Measurements from ENCODE around the gene AP3B1. TPM values are rescaled to one million over a fixed set of nuclear protein-coding genes. Genes with fewer than 3 reads are reported as not detected.

Gene AP3B1
- total RNA-seq, 5 donors from 2014 or later (not counting 1 experiment from before 2014, with no cell fraction given), result 26.2 to 40.8 (median 31.4) TPM

GRCh38 chr5:78002690-78003089 is 291.8 kb downstream of the AP3B1 start:
- H3K27ac ChIP-seq (ENCODE audit: low read length), result no peak overlapping the region
- Mint-ChIP-seq H3K27me3 (no peaks in the 10 kb centered on the region), H3K27ac (no peak overlapping the region), H3K4me1 (no peaks in the 10 kb centered on the region), H3K4me3 (no peak overlapping the region), H3K9me3 (no peaks in the 10 kb centered on the region), H3K36me3 (peaks cover 40% of the 10 kb centered on the region)
- no peaks in the 10 kb centered on the region for H3K27me3 ChIP-seq (replicated peaks in 1 of 2; ENCODE audit: control insufficient read depth in 2 of 2, extremely low read depth in 1 of 2, insufficient read depth in 2 of 2, low read length in 1 of 2)
- ChIA-PET CTCF (no interaction called here), POLR2A (no interaction called here)
- no peak for ATAC-seq (replicated peaks in 1 of 4)
- no peaks in the 10 kb centered on the region for H3K4me1 ChIP-seq (ENCODE audit: control insufficient read depth in 1 of 2, extremely low read depth in 1 of 2, insufficient read depth in 2 of 2, low read length in 2 of 2)
- no peak for DNase-seq
- H3K4me3 ChIP-seq (ENCODE audit: control insufficient read depth in 1 of 2, extremely low read depth in 1 of 2, low read length in 1 of 2), result no peak overlapping the region
- no peaks in the 10 kb centered on the region for H3K9me3 ChIP-seq
- peaks cover 0 to 24% of the 10 kb centered on the region in 2 donors for H3K36me3 ChIP-seq (ENCODE audit: control insufficient read depth in 2 of 2, extremely low read depth in 1 of 2, insufficient read depth in 1 of 2, low read length in 1 of 2)
- WGBS (ENCODE audit: insufficient coverage), result no CpG with 5 or more reads among the region's 1 CpG

DNA sequence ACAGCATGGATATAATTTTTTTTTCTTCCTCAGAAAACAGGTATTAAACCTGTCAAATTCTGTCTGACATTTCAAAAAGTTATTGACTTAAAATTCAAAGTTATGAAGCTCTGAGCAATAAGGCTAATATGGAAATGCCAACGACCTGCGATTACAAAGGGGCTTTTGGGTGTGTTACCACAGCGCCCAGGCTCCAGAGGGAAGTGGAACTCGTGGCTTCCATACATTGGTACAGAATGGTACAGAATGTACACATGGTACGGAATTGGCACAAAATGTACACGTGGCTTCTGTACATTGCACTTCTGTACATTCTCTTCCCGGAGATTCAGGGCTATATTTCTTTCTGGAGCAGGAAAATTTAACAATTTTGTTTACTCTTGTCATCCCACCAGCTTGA is 293.3 kb downstream of the AP3B1 start:
- Histone ChIP-seq H3K4me3 (ENCODE audit: control insufficient read depth in 1 of 2, extremely low read depth in 1 of 2, low read length in 1 of 2) (no peak overlapping the region), H3K36me3 (ENCODE audit: control insufficient read depth in 2 of 2, extremely low read depth in 1 of 2, insufficient read depth in 1 of 2, low read length in 1 of 2) (peaks cover 0 to 27% of the 10 kb centered on the region in 2 donors), H3K9me3 (no peaks in the 10 kb centered on the region), H3K4me1 (ENCODE audit: control insufficient read depth in 1 of 2, extremely low read depth in 1 of 2, insufficient read depth in 2 of 2, low read length in 2 of 2) (no peaks in the 10 kb centered on the region), H3K27ac (ENCODE audit: low read length) (no peak overlapping the region), H3K27me3 (replicated peaks in 1 of 2; ENCODE audit: control insufficient read depth in 2 of 2, extremely low read depth in 1 of 2, insufficient read depth in 2 of 2, low read length in 1 of 2) (no peaks in the 10 kb centered on the region)
- Mint-ChIP-seq H3K36me3 (peaks cover 48% of the 10 kb centered on the region), H3K4me3 (no peak overlapping the region), H3K27ac (no peak overlapping the region), H3K9me3 (no peaks in the 10 kb centered on the region), H3K27me3 (no peaks in the 10 kb centered on the region), H3K4me1 (no peaks in the 10 kb centered on the region)
- DNase-seq (no peak), ATAC-seq (replicated peaks in 1 of 4) (no peak)
- ChIA-PET CTCF (interaction anchor here in 1 of 2 donors (0.6 kb wide), 1 partner anchor 34 kb away, joined by 3 read pairs; no protein-coding TSS in a partner anchor), POLR2A (interaction anchor here (0.5 to 0.6 kb wide), 2 partner anchors 8 to 13 kb away, joined by 3 to 4 read pairs; no protein-coding TSS in a partner anchor)
- 100% methylated on average over 7 of the region's 7 CpGs for WGBS (ENCODE audit: insufficient coverage)

DNA sequence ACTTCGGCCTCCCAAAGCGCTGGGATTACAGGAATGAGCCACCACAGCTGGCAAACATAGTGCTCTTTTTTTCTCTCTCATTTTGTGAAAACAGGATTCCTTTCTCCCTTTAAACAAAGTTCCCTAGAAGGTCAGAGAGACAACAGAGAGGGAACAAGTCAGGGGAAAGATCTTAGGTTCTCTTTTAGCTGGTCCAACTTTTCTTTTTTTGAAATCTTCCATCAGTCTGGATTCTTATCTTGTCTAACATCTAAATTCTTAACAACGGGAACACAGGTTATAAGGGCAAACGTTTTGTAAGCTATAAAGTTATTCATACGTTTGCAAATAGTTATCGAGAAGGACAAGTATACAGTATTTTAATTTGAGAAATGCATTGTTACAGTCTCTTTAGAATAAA is 294.3 kb downstream of the AP3B1 start:
- no peak overlapping the region for H3K4me3 ChIP-seq (ENCODE audit: control insufficient read depth in 1 of 2, extremely low read depth in 1 of 2, low read length in 1 of 2)
- CTCF ChIA-PET, result interaction anchor here in 1 of 2 donors (0.6 to 0.7 kb wide), 2 partner anchors 345 to 470 kb away, joined by 3 to 5 read pairs; no protein-coding TSS in a partner anchor
- WGBS (ENCODE audit: insufficient coverage), result no CpG with 5 or more reads among the region's 6 CpGs
- no peaks in the 10 kb centered on the region for H3K27me3 Mint-ChIP-seq
- peaks cover 0 to 27% of the 10 kb centered on the region in 2 donors for H3K36me3 ChIP-seq (ENCODE audit: control insufficient read depth in 2 of 2, extremely low read depth in 1 of 2, insufficient read depth in 1 of 2, low read length in 1 of 2)
- ATAC-seq (replicated peaks in 1 of 4) (no peak), DNase-seq (no peak)
- no peaks in the 10 kb centered on the region for H3K4me1 Mint-ChIP-seq
- POLR2A ChIA-PET, result interaction anchor here in 1 of 2 donors (0.6 kb wide), 1 partner anchor 72 kb away, joined by 6 read pairs; no protein-coding TSS in a partner anchor
- no peak overlapping the region for H3K27ac Mint-ChIP-seq
- no peaks in the 10 kb centered on the region for H3K27me3 ChIP-seq (replicated peaks in 1 of 2; ENCODE audit: control insufficient read depth in 2 of 2, extremely low read depth in 1 of 2, insufficient read depth in 2 of 2, low read length in 1 of 2)
- no peaks in the 10 kb centered on the region for H3K9me3 Mint-ChIP-seq
- no peak overlapping the region for H3K4me3 Mint-ChIP-seq
- no peak overlapping the region for H3K27ac ChIP-seq (ENCODE audit: low read length)
- H3K36me3 Mint-ChIP-seq, result peaks cover 53% of the 10 kb centered on the region
- no peaks in the 10 kb centered on the region for H3K9me3 ChIP-seq
- no peaks in the 10 kb centered on the region for H3K4me1 ChIP-seq (ENCODE audit: control insufficient read depth in 1 of 2, extremely low read depth in 1 of 2, insufficient read depth in 2 of 2, low read length in 2 of 2)

- H3K27ac ChIP-seq (ENCODE audit: low read length), result no peak overlapping the region
- Mint-ChIP-seq H3K27me3 (no peaks in the 10 kb centered on the region), H3K36me3 (peaks cover 59% of the 10 kb centered on the region), H3K4me3 (no peak overlapping the region), H3K27ac (no peak overlapping the region), H3K4me1 (no peaks in the 10 kb centered on the region), H3K9me3 (no peaks in the 10 kb centered on the region)
- no peaks in the 10 kb centered on the region for H3K4me1 ChIP-seq (ENCODE audit: control insufficient read depth in 1 of 2, extremely low read depth in 1 of 2, insufficient read depth in 2 of 2, low read length in 2 of 2)
- ChIA-PET POLR2A (interaction anchor here in 1 of 2 donors (0.6 kb wide), 1 partner anchor 404 kb away, joined by 3 read pairs; no protein-coding TSS in a partner anchor), CTCF (no interaction called here)
- no peaks in the 10 kb centered on the region for H3K27me3 ChIP-seq (replicated peaks in 1 of 2; ENCODE audit: control insufficient read depth in 2 of 2, extremely low read depth in 1 of 2, insufficient read depth in 2 of 2, low read length in 1 of 2)
- no peak for DNase-seq
- WGBS (ENCODE audit: insufficient coverage), result no CpG with 5 or more reads among the region's 7 CpGs
- peaks cover 0 to 28% of the 10 kb centered on the region in 2 donors for H3K36me3 ChIP-seq (ENCODE audit: control insufficient read depth in 2 of 2, extremely low read depth in 1 of 2, insufficient read depth in 1 of 2, low read length in 1 of 2)
- H3K4me3 ChIP-seq (ENCODE audit: control insufficient read depth in 1 of 2, extremely low read depth in 1 of 2, low read length in 1 of 2), result no peak overlapping the region
- H3K9me3 ChIP-seq, result no peaks in the 10 kb centered on the region
- no peak for ATAC-seq (replicated peaks in 1 of 4)
Observed at GRCh38 chr5:77999399-77999798, 295.1 kb downstream of the AP3B1 start.

DNA sequence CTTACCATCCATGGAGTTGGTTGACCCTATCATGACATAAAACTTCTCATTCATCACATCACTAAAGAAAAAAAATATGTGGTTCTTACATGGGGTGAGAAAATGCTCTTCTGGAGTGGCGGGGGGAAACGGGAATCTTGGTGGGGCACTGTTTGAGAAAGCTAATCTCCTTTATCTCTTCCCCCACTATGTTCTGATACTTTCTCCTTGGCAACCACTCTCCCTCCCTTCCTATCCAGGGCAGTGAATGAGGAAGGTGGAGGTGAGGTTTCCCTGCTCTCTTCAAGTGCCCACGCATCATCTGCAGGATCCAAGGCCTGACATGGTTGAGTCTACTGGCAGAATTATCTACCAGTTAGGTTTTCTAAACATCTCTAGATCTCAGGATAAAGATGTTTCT is 297.6 kb downstream of the AP3B1 start:
- Mint-ChIP-seq H3K9me3 (no peaks in the 10 kb centered on the region), H3K4me1 (no peaks in the 10 kb centered on the region), H3K27me3 (no peaks in the 10 kb centered on the region), H3K4me3 (no peak overlapping the region), H3K27ac (no peak overlapping the region), H3K36me3 (peaks cover 56% of the 10 kb centered on the region)
- Histone ChIP-seq H3K4me1 (ENCODE audit: control insufficient read depth in 1 of 2, extremely low read depth in 1 of 2, insufficient read depth in 2 of 2, low read length in 2 of 2) (no peaks in the 10 kb centered on the region), H3K4me3 (ENCODE audit: control insufficient read depth in 1 of 2, extremely low read depth in 1 of 2, low read length in 1 of 2) (no peak overlapping the region), H3K9me3 (no peaks in the 10 kb centered on the region), H3K36me3 (ENCODE audit: control insufficient read depth in 2 of 2, extremely low read depth in 1 of 2, insufficient read depth in 1 of 2, low read length in 1 of 2) (peaks cover 0 to 26% of the 10 kb centered on the region in 2 donors), H3K27ac (ENCODE audit: low read length) (no peak overlapping the region), H3K27me3 (replicated peaks in 1 of 2; ENCODE audit: control insufficient read depth in 2 of 2, extremely low read depth in 1 of 2, insufficient read depth in 2 of 2, low read length in 1 of 2) (no peaks in the 10 kb centered on the region)
- ChIA-PET POLR2A (interaction anchor here in 1 of 2 donors (0.6 kb wide), 1 partner anchor 97 kb away, joined by 4 read pairs; no protein-coding TSS in a partner anchor), CTCF (interaction anchor here (0.7 kb wide), 2 partner anchors 45 to 178 kb away, joined by 3 to 4 read pairs; no protein-coding TSS in a partner anchor)
- no CpG with 5 or more reads among the region's 3 CpGs for WGBS (ENCODE audit: insufficient coverage)
- no peak for DNase-seq
- ATAC-seq (replicated peaks in 1 of 4), result no peak

DNA sequence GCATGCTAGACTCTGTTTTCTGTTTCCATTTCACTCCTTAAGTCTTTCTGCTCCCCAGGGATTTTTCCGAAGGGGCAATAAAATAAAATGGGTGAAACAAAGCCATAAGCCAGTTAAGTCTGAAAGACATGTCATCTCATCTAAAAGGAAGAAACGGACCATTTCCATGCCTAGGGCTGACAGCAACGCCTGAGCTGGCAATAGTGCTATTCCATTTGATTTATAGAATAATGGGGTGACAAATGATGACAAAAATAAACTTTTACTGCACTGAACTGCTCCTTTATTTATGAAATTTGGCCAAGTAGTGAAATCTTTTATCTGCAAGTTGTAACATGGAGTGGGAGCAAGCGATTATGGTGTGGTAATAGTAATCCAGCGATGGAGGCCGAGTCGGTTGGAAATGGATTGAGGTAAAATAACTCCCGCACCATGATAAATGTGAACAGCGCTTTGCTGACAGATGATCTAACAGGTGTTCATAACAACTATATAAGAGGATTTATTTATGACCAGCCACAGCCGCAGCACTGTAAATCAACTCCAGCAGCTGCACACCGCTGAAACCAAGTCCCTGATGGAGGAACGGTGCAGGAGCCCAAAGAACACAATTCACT is 298.6 kb downstream of the AP3B1 start:
- Histone ChIP-seq H3K36me3 (ENCODE audit: control insufficient read depth in 2 of 2, extremely low read depth in 1 of 2, insufficient read depth in 1 of 2, low read length in 1 of 2) (peaks cover 0 to 26% of the 10 kb centered on the region in 2 donors), H3K4me3 (ENCODE audit: control insufficient read depth in 1 of 2, extremely low read depth in 1 of 2, low read length in 1 of 2) (no peak overlapping the region), H3K4me1 (ENCODE audit: control insufficient read depth in 1 of 2, extremely low read depth in 1 of 2, insufficient read depth in 2 of 2, low read length in 2 of 2) (no peaks in the 10 kb centered on the region), H3K9me3 (no peaks in the 10 kb centered on the region), H3K27ac (ENCODE audit: low read length) (no peak overlapping the region), H3K27me3 (replicated peaks in 1 of 2; ENCODE audit: control insufficient read depth in 2 of 2, extremely low read depth in 1 of 2, insufficient read depth in 2 of 2, low read length in 1 of 2) (no peaks in the 10 kb centered on the region)
- no peaks in the 10 kb centered on the region for H3K4me1 Mint-ChIP-seq
- H3K27me3 Mint-ChIP-seq, result no peaks in the 10 kb centered on the region
- H3K9me3 Mint-ChIP-seq, result no peaks in the 10 kb centered on the region
- no peak for DNase-seq
- ATAC-seq (replicated peaks in 1 of 4), result no peak
- CTCF ChIA-PET, result no interaction called here
- no peak overlapping the region for H3K4me3 Mint-ChIP-seq
- H3K36me3 Mint-ChIP-seq, result peaks cover 48% of the 10 kb centered on the region
- WGBS (ENCODE audit: insufficient coverage), result 97% methylated on average over 3 of the region's 12 CpGs
- no peak overlapping the region for H3K27ac Mint-ChIP-seq
- POLR2A ChIA-PET, result no interaction called here
